HuH-7.5 (cell line): ENCODE results near the gene ERH.
A peak's percentile ranks its signal among the peaks of the same experiment; 100 is the strongest.
"Not testable (repeated sequence)": the region's sequence is repeated elsewhere in the genome, so short reads cannot be mapped to it uniquely, and the experiment has no call there.

Source experiments
- DNase-seq: peaks from one replicate; pipeline ENCODE4 v3.0.0; 2011; ENCODE audit warnings: low spot score

Gene ERH

DNA sequence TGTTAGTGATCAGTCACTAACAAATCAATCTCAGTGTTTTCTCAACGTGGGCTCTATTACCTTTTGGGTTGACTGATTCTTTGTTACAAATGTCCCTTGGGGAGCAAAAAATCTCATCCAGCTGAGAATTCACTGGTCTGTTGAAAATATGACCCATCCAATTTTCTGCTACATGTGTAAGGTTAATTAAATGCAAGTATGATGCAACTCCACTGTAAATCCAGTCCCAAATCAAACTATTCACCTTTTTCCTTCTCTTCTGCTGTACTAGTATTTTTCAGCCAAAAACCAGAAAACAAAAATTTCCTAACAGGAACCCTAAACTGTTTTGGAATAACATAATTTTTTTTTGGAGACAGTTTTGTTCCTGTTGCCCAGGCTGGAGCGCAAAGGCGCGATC is 2.2 kb downstream of the ERH start:
- DNase-seq, result no peak

DNA sequence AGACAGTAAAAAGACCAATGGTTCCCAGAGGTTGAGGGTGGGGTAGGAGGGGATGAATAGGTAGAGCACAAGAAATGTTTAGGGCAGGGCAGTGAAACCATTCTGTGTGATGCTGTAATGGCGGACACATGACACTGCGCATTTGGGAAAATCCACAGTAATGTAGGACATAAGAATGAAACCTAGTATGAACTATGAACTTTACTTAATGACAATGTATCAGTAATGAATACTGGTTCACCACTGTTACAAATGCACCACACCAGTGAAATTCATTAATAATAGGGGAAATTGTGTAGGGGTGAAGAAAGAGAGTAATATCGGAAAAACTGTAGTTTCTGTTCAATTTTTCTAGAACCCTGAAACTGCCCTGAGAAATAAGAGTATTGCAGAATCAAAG is 5.6 kb downstream of the ERH start:
- DNase-seq, result no peak

DNA sequence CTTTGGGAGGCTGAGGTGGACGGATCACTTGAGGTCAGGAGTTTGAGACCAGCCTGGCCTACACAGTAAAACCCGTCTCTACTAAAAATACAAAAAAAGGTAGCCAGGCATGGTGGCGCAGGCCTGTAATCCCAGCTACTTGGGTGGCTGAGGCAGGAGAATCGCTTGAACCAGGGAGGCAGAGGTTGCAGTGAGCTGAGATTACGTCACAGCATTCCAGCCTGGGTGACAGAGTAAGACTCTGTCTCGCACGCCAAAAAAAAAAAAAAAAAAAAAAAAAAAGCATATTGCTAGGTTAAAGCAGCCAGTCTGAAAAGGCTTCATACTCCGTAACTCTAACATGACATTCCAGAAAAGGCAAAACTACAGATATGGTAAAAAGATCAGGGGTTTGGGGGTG is 6.7 kb downstream of the ERH start:
- DNase-seq, result not testable (repeated sequence)

DNA sequence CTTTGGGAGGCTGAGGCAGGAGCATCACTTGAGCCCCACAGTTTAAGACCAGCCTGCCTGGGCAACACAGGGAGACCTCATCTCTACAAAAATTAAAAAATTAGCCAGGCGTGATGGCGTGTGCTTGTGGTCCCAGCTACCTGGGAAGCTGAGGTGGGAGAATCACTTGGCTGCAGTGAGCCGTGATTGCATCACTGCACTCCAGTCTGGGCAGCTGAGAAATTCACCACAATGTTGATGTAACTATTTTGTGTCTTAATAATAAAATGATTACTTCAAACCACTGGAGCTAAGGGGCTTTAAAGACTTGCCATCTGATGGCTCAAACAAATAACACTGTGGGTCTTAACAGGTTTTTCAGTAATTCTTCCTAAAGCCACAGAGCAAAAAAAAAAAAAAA is 10.8 kb downstream of the ERH start:
- no peak for DNase-seq

DNA sequence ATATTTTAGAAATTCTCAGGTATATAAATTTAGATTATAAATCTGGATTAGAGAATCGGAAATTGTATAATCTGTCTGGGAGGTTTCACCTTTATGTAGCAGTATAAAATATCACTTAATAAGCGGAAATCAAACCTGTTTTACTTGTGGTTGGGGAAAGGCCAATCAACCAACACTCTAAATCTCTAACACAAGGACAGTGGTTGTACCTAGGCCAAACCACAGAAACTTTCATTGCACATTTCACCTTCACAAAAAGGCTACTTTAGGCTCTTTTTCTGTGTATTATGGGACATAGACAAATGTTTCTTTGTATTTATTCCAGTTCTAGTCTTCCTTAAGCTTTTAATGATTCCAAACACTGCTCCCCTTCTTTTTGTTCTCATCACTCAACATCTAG is 19.8 kb downstream of the ERH start:
- no peak for DNase-seq

- no peak for DNase-seq
Observed at GRCh38 chr14:69376439-69376838, 21.7 kb downstream of the ERH start.

GRCh38 chr14:69375722-69376121 is 22.4 kb downstream of the ERH start:
- DNase-seq, result no peak

DNA sequence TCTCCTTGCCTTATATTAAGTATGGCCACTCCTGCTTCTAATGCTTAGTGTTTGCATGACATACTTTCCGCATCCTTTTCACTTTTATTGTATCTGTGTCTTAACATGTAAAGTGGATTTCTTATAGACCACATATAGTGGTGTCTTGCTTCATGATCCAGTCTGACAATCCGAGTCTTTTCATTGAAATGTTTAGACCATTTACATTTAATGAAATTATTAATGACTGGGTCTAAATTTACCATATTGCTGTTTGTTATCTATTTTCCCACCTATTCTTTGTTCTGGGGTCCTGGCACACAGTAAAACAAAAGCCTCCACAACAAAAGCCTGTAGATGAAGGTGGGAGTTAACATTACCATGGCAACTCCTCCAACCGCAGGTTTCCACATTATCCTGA is 22.9 kb downstream of the ERH start:
- DNase-seq, result no peak

DNA sequence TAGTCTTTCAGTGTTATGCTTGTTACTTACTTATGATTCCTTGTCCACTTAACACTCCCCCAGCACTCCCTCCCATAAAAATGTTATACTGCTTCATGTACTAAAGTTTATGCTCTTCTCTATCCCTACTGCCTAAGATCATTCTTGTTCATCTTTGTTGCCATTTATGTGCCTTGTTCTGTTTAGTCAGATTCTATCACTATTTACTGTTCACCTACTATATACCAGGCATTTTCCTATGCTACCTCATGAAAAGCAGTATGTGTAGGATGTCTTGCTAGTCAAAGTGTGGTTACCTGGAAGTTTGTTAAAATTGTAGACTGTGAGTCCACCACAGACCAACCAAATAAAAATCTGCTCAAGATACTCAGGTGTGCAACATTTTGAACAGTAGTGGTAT is 23.9 kb downstream of the ERH start:
- no peak for DNase-seq

GRCh38 chr14:69373104-69373503 is 25.0 kb downstream of the ERH start:
- no peak for DNase-seq

DNA sequence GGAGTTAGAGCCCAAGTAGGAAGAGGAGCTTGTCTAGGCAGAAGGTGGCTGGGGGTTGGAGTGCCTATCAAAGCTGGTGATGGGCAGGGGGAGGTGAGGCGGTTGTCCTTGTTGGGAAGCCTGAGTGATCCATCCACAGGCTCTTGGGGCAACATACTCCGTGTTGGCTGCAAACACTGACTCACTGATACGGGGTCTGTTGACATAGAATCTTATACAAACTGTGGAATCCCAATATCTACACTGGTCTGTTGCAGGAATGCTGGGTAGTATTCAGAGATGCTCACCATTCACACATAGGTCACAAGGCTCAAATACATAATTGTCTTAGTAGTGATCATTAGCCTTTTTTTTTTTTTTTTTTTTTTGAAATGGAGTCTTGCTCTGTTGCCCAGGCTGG is 26.0 kb downstream of the ERH start:
- no peak for DNase-seq

GRCh38 chr14:69370061-69370460 is 28.0 kb downstream of the ERH start:
- DNase-seq, result no peak

DNA sequence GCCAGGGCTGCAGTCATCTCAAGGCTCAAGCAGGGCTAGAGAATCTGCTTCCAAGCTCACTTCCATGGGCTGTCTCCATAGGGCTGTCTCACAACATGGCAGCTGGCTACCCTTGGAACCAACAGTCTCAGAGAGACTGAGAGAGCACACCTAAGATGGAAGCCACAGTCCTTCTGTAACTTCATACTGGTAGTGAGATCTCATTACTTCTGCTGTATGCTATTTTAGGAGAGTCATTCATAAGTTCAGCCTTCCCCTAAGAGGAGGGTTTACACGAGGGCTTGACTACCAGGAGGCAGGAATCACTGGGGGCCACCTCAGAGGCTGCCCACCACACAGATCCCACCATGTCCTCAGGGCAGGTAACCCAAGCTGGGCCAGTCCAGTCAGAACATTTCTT is 29.7 kb downstream of the ERH start:
- no peak for DNase-seq

GRCh38 chr14:69366761-69367160 is 31.3 kb downstream of the ERH start:
- no peak for DNase-seq

DNA sequence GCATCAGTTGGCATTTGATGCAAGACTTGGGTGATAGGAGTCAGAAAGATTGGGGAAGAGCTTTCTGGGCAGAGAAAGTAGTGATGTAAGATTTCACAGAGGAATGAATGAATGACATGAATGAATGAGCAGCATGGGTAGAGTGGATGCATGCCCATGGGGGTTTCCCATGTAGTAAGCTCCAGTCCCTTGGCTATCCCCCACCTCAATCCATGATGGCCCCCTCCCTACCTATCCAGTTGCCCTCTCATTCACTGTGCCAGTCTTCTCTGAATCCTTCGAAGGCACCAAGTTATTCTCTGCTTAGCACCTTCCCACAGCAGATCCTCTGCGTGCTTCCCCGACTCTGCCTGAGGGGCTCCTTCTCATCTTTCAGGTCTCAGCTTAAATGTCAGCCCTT is 32.0 kb downstream of the ERH start:
- DNase-seq, result no peak

DNA sequence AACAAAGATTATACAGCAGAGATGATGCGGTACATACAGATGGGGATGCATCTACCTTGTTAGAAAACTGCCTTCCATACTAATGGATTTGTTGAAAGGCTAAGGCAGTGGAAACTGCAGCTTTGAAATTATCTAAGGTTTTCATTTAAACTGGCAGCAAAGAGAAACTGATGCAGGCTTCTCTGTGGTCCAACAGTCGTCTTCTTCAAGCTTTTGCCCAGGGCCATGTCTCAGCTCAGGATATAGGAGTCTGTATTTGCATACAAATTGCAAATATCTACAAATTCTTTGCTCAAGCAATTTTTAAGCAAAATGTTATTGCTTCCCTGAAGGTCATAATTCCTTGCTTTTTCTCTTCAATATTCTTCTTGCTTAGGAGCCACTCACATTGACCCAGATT is 33.7 kb downstream of the ERH start:
- DNase-seq, result no peak

- DNase-seq, result no peak
Observed at GRCh38 chr14:69363964-69364363, 34.1 kb downstream of the ERH start.

- no peak for DNase-seq
Observed at GRCh38 chr14:69363055-69363454, 35.0 kb downstream of the ERH start.

DNA sequence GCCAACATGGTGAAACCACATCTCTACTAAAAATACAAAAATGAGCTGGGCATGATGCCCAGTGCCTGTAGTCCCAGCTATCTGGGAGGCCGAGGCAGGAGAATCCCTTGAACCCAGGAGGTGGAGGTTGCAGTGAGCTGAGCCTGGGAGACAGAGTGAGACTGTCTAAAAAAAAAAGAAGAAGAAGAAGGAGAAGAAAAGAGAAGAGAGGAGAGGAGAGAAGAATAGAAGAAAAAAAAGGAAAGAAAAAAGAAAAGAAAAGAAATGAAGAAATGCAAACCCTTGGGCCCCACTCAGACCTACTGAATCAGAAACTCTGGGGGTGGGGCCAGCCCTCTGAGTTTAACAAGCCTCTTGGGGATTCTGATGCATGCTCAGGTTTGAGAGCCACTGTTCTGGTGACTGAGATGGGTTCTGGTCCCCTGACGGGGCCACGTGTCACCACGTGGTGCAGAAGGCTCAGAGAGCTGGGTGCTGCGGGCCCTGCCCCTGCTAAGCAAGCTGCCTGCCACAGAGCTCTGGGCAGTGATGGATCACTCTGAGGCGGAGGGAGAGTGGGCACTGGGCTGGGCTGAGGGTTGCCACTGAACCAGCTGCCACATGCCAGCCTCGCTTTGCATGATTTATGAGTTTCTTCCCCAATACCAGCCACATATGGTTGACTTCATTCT is 37.5 kb downstream of the ERH start:
- DNase-seq, result no peak

DNA sequence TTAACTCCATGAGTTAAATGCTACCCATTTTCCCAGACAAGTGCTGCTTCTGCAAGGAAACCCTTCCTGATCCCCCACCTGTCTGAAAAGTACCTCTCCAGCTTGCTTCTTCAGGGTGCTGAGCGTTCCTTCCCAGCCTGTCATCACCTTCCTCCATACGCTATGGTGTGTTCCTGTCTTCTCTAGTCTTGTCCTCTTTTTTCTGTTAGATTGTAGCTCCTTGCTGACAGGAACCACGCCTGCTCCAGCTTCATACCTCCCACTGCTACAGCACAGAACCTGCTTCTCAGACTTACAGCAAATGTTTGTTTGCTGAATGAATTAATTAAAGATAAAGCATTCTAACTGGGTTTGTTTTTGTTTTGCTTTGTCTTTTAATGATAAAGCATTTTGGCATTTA is 39.1 kb downstream of the ERH start:
- DNase-seq, result no peak

- DNase-seq, result no peak
Observed at GRCh38 chr14:69358233-69358963, 39.7 kb downstream of the ERH start.

DNA sequence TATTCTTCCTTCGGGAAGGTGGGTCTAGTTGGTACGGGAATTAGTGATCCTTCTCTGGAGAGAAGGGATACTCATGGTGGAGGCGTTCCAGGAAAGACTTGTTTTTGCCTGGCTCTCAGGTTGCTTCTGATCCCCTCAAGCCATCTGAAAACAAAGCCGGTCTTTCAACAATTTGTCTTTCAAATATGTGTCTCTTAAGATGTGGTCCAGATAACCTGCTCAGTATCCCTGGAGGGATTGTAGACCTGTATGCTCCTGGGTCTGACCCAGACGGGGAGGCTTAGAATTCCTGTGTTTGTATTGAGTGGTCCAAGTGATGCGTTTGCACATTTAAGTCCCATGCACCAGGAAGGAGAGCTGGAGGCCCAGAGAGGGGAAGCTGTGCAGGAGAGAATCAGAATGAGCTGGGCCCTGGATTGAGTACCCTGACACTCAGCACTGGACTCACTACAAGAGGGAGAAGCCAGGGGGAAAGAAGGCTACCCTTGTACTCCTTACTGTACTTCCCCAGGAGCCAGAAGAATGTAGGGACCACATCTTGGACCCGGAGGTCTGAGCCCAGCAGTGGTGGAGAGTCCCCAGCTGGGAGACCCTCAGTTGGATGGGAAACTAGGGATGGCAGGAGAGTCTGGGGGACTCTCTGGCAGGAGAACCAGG is 40.4 kb downstream of the ERH start:
- no peak for DNase-seq

- DNase-seq, result peak; percentile 41
Observed at GRCh38 chr14:69356903-69357543, 41.1 kb downstream of the ERH start.
